HCT116 (cell line): ENCODE measurements around the gene INS. TPM values are rescaled to one million over a fixed set of nuclear protein-coding genes. Genes with fewer than 3 reads are reported as not detected.

Experiments used
- ATAC-seq: fragments of 200-7000 bp; cut with Tn5 transposase; 2 replicates; pipeline ENCODE4 v1.9.1; 2020; ENCODE audit warnings: mild to moderate bottlenecking, moderate library complexity
- BruUV-seq: library from RNA; stranded (reverse); fragments of 400-500 nt; replicated peaks from 2 replicates; lab custom pipeline; 2021; lab: Mats Ljungman, UMichigan
- CTCF ChIA-PET: fragments of 300-600 bp; sonication (Branson Sonifier 250); formaldehyde crosslinking; loops from one replicate; lab custom pipeline; 2021; ENCODE audit warnings: antibody characterized with exemption; lab: Charles Lee
- POLR2A ChIA-PET: fragments of 300-600, 350-600 bp; sonication (Branson Sonifier 250); formaldehyde crosslinking; loops from one replicate; lab custom pipeline; 2021; ENCODE audit warnings: antibody characterized with exemption; lab: Charles Lee
- RAD21 ChIA-PET, 2 experiments: fragments of 300-600 bp; sonication (Branson Sonifier 250); formaldehyde crosslinking; loops; one replicate each; lab custom pipeline; 2023; ENCODE audit warnings: low total read pairs in 2 of 2; ENCODE audit not compliant: uncharacterized antibody in 2 of 2, unreplicated experiment in 2 of 2, low non-redundant PET in 1 of 2; lab: Charles Lee
- DNase-seq: peaks from one replicate; pipeline ENCODE4 v3.0.0-alpha.2; 2010; ENCODE audit warnings: low read depth, low spot score
- H2AFZ ChIP-seq: fragments of 200-600 bp; shearing (Covaris generic), sonication (generic); 2 replicates; pipeline ENCODE4 v1.6.1; 2017; ENCODE audit warnings: low read depth, mixed run types, mixed read lengths, antibody characterized with exemption, low read length; ENCODE audit not compliant: poor library complexity, severe bottlenecking
- H3K27ac ChIP-seq: 2 replicates; pipeline ENCODE4 v1.5.1; 2012; ENCODE audit warnings: low read depth, low read length
- H3K27me3 ChIP-seq: fragments of 200-600 bp; sonication (generic); 2 replicates; pipeline ENCODE4 v1.6.1; 2016; ENCODE audit warnings: mixed run types, low read length, mixed read lengths; ENCODE audit not compliant: insufficient read depth
- H3K36me3 ChIP-seq, 2 experiments: fragments of 200-500 bp in 1 of 2; fragments of 200-600 bp in 1 of 2; sonication (Bioruptor generic) in 1 of 2; sonication (generic) in 1 of 2; 2 replicates each; pipeline versions ENCODE4 v1.5.1 to v1.6.1; 2014 to 2016; ENCODE audit warnings: low read length in 2 of 2, inconsistent platforms in 1 of 2, mixed read lengths in 1 of 2, mixed run types in 1 of 2; ENCODE audit not compliant: insufficient read depth in 2 of 2, control insufficient read depth in 1 of 2
- H3K4me1 ChIP-seq, 2 experiments: fragments of 200-600 bp in 1 of 2; sonication (generic) in 1 of 2; 2 replicates each; pipeline versions ENCODE4 v1.5.1 to v1.6.1; 2012 to 2017; ENCODE audit warnings: low read length in 2 of 2, inconsistent platforms in 1 of 2, mild to moderate bottlenecking in 1 of 2, mixed read lengths in 1 of 2, mixed run types in 1 of 2, moderate library complexity in 1 of 2; ENCODE audit not compliant: insufficient read depth in 2 of 2, control insufficient read depth in 1 of 2
- H3K4me2 ChIP-seq: fragments of 200-600 bp; sonication (generic); 2 replicates; pipeline ENCODE4 v1.6.1; 2017; ENCODE audit warnings: mixed run types, low read length, mixed read lengths
- H3K4me3 ChIP-seq, 2 experiments: fragments of 200-600 bp in 1 of 2; sonication (generic) in 1 of 2; replicated peaks in 1 of 2; 2 replicates each; pipeline ENCODE4 v1.5.1; 2011 to 2016; ENCODE audit warnings: low read length in 2 of 2, control low read depth in 1 of 2, low read depth in 1 of 2, mild to moderate bottlenecking in 1 of 2, mixed read lengths in 1 of 2, mixed run types in 1 of 2
- H3K79me2 ChIP-seq: fragments of 200-600 bp; sonication (generic); 2 replicates; pipeline ENCODE4 v1.6.1; 2017; ENCODE audit warnings: mild to moderate bottlenecking, mixed run types, low read length, moderate library complexity, mixed read lengths; ENCODE audit not compliant: insufficient read depth
- H3K9ac ChIP-seq: fragments of 200-600 bp; sonication (generic); 2 replicates; pipeline ENCODE4 v1.6.1; 2016; ENCODE audit warnings: low read length, mixed read lengths
- H3K9me2 ChIP-seq: fragments of 200-600 bp; sonication (generic), shearing (Covaris generic); 2 replicates; pipeline ENCODE4 v1.6.1; 2017; ENCODE audit warnings: mixed run types, mild to moderate bottlenecking, moderate library complexity; ENCODE audit not compliant: insufficient read depth
- H3K9me3 ChIP-seq, 2 experiments: fragments of 200-500 bp in 1 of 2; fragments of 200-600 bp in 1 of 2; sonication (Bioruptor generic) in 1 of 2; sonication (generic) in 1 of 2; 2 replicates each; pipeline ENCODE4 v1.6.1; 2014 to 2017; ENCODE audit warnings: low read length in 2 of 2, mixed read lengths in 2 of 2, inconsistent platforms in 1 of 2, low read depth in 1 of 2, mild to moderate bottlenecking in 1 of 2, mixed run types in 1 of 2, moderate library complexity in 1 of 2; ENCODE audit not compliant: control insufficient read depth in 1 of 2, insufficient read depth in 1 of 2
- H4K20me1 ChIP-seq: fragments of 200-600 bp; sonication (generic), shearing (Covaris generic); 2 replicates; pipeline ENCODE4 v1.6.1; 2017; ENCODE audit warnings: mixed run types, mild to moderate bottlenecking, moderate library complexity; ENCODE audit not compliant: insufficient read depth
- CBX3 ChIP-seq: IDR thresholded peaks from 2 replicates; pipeline ENCODE4 v1.6.1; 2012; ENCODE audit warnings: low read depth
- CEBPB ChIP-seq: IDR thresholded peaks from 2 replicates; pipeline ENCODE4 v1.6.1; 2012; ENCODE audit warnings: low read depth
- CTCF ChIP-seq, 3 experiments: fragments of 200-600 bp in 1 of 3; sonication (generic) in 1 of 3; IDR thresholded peaks in 2 of 3; conservative IDR thresholded peaks in 1 of 3; 2 replicates each; pipeline ENCODE4 v1.5.1; 2012 to 2017; ENCODE audit warnings: low read depth in 2 of 3, low read length in 2 of 3, antibody characterized with exemption in 1 of 3, borderline replicate concordance in 1 of 3, control low read depth in 1 of 3, mild to moderate bottlenecking in 1 of 3, mixed read lengths in 1 of 3, mixed run types in 1 of 3, moderate library complexity in 1 of 3; ENCODE audit not compliant: insufficient read depth in 1 of 3
- ELF1 ChIP-seq: IDR thresholded peaks from 2 replicates; pipeline ENCODE4 v1.6.1; 2012; ENCODE audit warnings: low read depth, borderline replicate concordance
- EZH2phosphoT487 ChIP-seq: fragments of 200-600 bp; IDR thresholded peaks from 2 replicates; pipeline ENCODE4 v1.6.1; 2018; ENCODE audit warnings: antibody characterized with exemption, borderline replicate concordance
- FOSL1 ChIP-seq: IDR thresholded peaks from 2 replicates; pipeline ENCODE4 v1.6.1; 2012; ENCODE audit warnings: low read depth
- JUND ChIP-seq: IDR thresholded peaks from 2 replicates; pipeline ENCODE4 v1.6.1; 2012
- MAX ChIP-seq: IDR thresholded peaks from 2 replicates; pipeline ENCODE4 v1.6.1; 2012
- POLR2A ChIP-seq: IDR thresholded peaks from 2 replicates; pipeline ENCODE4 v1.7.0; 2011; ENCODE audit warnings: borderline replicate concordance; ENCODE audit not compliant: insufficient read depth, insufficient read length; ENCODE audit errors: extremely low read depth
- POLR2AphosphoS5 ChIP-seq: IDR thresholded peaks from 2 replicates; pipeline ENCODE4 v1.6.1; 2011; ENCODE audit warnings: mild to moderate bottlenecking, low read depth, low read length, moderate library complexity
- RAD21 ChIP-seq: IDR thresholded peaks from 2 replicates; pipeline ENCODE4 v1.6.1; 2012; ENCODE audit warnings: low read depth, mild to moderate bottlenecking
- SIN3A ChIP-seq: IDR thresholded peaks from 2 replicates; pipeline ENCODE4 v1.6.1; 2012; ENCODE audit warnings: low read depth
- SP1 ChIP-seq: IDR thresholded peaks from 2 replicates; pipeline ENCODE4 v1.6.1; 2012; ENCODE audit warnings: low read depth
- SRF ChIP-seq: IDR thresholded peaks from 2 replicates; pipeline ENCODE4 v1.6.1; 2012; ENCODE audit warnings: low read depth
- YY1 ChIP-seq: IDR thresholded peaks from 2 replicates; pipeline ENCODE4 v1.6.1; 2011; ENCODE audit warnings: low read length, low read depth, moderate library complexity, mild to moderate bottlenecking; ENCODE audit not compliant: insufficient replicate concordance; ENCODE audit errors: extremely low read depth
- ZBTB33 ChIP-seq: IDR thresholded peaks from 2 replicates; pipeline ENCODE4 v1.6.1; 2011; ENCODE audit warnings: mild to moderate bottlenecking, low read length, moderate library complexity; ENCODE audit not compliant: insufficient replicate concordance; ENCODE audit errors: extremely low read depth
- ZFX ChIP-seq: fragments of 450-650 bp; IDR thresholded peaks from 2 replicates; pipeline ENCODE4 v1.6.1; 2017
- ZNF274 ChIP-seq: fragments of 200-500 bp; sonication (Bioruptor generic); IDR thresholded peaks from 2 replicates; pipeline ENCODE4 v1.6.1; 2014; ENCODE audit warnings: mild to moderate bottlenecking, low read depth, low read length, inconsistent platforms
- intact Hi-C: fragments of 100-400 bp; cut with micrococcal nuclease; formaldehyde crosslinking; loops from 2 replicates; pipeline ENCODE4 v1.10.0; 2022
- total RNA-seq: library from RNA; stranded (reverse); gene quantifications from one replicate; pipeline ENCODE4 v1.2.1, GENCODE V29; 2021; ENCODE audit not compliant: unreplicated experiment

Gene INS
- total RNA-seq, 1 experiment from 2014 or later, result 0.44 TPM

GRCh38 chr11:2190657-2191471 lies 29.9 kb upstream of the INS start:
- Histone ChIP-seq H3K27me3 (no peaks in the 10 kb centered on the region), H3K36me3 (no peaks in the 10 kb centered on the region)
- CTCF ChIA-PET, result no interaction called here

More at GRCh38 chr11:2190657-2191471, 29.9 kb upstream of the INS start:
- no peaks in the 10 kb centered on the region for H3K9me2 ChIP-seq
- H2AFZ ChIP-seq, result no peak overlapping the region
- no peak overlapping the region for H3K4me3 ChIP-seq
- no peak overlapping the region for H3K4me2 ChIP-seq
- TF ChIP-seq SIN3A, result no peak
- no peak for TF ChIP-seq ELF1
- no peak for TF ChIP-seq SRF
- TF ChIP-seq POLR2A, result no peak
- TF ChIP-seq ZNF274, result no peak
- TF ChIP-seq CEBPB, result no peak
- no peak for TF ChIP-seq CTCF (IDR thresholded peaks at IDR 0.05 in 2 of 3, conservative IDR thresholded peaks at IDR 0.05 in 1 of 3; ENCODE audit: borderline replicate concordance in 1 of 3, insufficient read depth in 1 of 3, low read depth in 2 of 3, low read length in 2 of 3)
- no peak for TF ChIP-seq MAX
- no peak for TF ChIP-seq ZFX
- no peak for TF ChIP-seq FOSL1
- TF ChIP-seq POLR2AphosphoS5, result no peak
- TF ChIP-seq CBX3, result no peak
- no peak for TF ChIP-seq SP1
- no peak for TF ChIP-seq EZH2phosphoT487
- no peak for TF ChIP-seq YY1
- no peak for TF ChIP-seq ZBTB33
- no peak for TF ChIP-seq RAD21
- TF ChIP-seq JUND, result no peak
- no peak for DNase-seq
- no peak overlapping the region for H3K27ac ChIP-seq
- no peak overlapping the region for H3K9ac ChIP-seq
- no peaks in the 10 kb centered on the region for H4K20me1 ChIP-seq
- BruUV-seq, result no TSS peak
- intact Hi-C loops, result loop anchor here (10.0 kb wide), 1 partner anchor 344 kb away; no protein-coding TSS in a partner anchor
- no peaks in the 10 kb centered on the region for H3K79me2 ChIP-seq
- ATAC-seq, result no peak
- ChIA-PET RAD21 (no interaction called here), POLR2A (no interaction called here)
- no peaks in the 10 kb centered on the region for H3K9me3 ChIP-seq
- H3K4me1 ChIP-seq, result peaks cover 0 to 19% of the 10 kb centered on the region in 2 experiments; a peak in 1 of 4 replicates
